Gastrocnemius medialis (tissue), 4 donors: ENCODE measurements around the gene ADAM19. TPM values are rescaled to one million over a fixed set of nuclear protein-coding genes. Genes with fewer than 3 reads are reported as not detected.

Experiments
- ATAC-seq, 2 donors: fragments of 150-250 bp; one replicate each; pipeline ENCODE4 v1.9.1; 2016
- DNase-seq, 2 donors: peaks; one replicate each; pipeline ENCODE4 v3.0.0-alpha.2; 2019
- H3K27ac ChIP-seq, 4 donors: fragments of 200-600 bp; sonication (generic); 1 replicate in 1 of 4; 2 replicates in 3 of 4; pipeline ENCODE4 v1.5.1; 2016 to 2018; ENCODE audit warnings: mild to moderate bottlenecking in 2 of 4, moderate library complexity in 1 of 4
- H3K27me3 ChIP-seq, 3 donors: fragments of 200-600 bp; sonication (generic) in 2 of 3; 1 replicate in 1 of 3; 2 replicates in 2 of 3; pipeline versions ENCODE4 v1.5.1 to v1.6.0; 2016 to 2019; ENCODE audit warnings: mild to moderate bottlenecking in 1 of 3, moderate library complexity in 1 of 3
- H3K36me3 ChIP-seq, 2 donors: fragments of 200-600 bp; sonication (generic) in 1 of 2; one replicate each; pipeline ENCODE4 v1.5.1; 2017 to 2018
- H3K4me1 ChIP-seq, 2 donors: fragments of 200-600 bp; sonication (generic) in 1 of 2; one replicate each; pipeline ENCODE4 v1.5.1; 2016 to 2017; ENCODE audit warnings: mild to moderate bottlenecking in 2 of 2
- H3K4me3 ChIP-seq, 4 donors: fragments of 200-600 bp; sonication (generic) in 3 of 4; 1 replicate in 1 of 4; 2 replicates in 3 of 4; pipeline ENCODE4 v1.5.1; 2016 to 2019; ENCODE audit warnings: mild to moderate bottlenecking in 2 of 4
- H3K9me3 ChIP-seq, 3 donors: fragments of 200-600 bp; sonication (generic) in 2 of 3; 1 replicate in 1 of 3; 2 replicates in 2 of 3; pipeline ENCODE4 v1.5.1; 2016 to 2019
- POLR2A ChIP-seq, 2 donors: fragments of 450-650 bp; IDR thresholded peaks; one replicate each; pipeline ENCODE4 v1.6.1; 2017; ENCODE audit warnings: antibody characterized with exemption in 2 of 2, mild to moderate bottlenecking in 2 of 2, moderate library complexity in 2 of 2
- in situ Hi-C, 4 donors: fragments of 200-750 bp; cut with MboI; loops; one replicate each; pipeline versions ENCODE4 v1.15.0 to v1.8.0; 2017; ENCODE audit warnings: low sequenced_read_pairs in 4 of 4
- intact Hi-C: fragments of 100-400 bp; cut with DNase I; formaldehyde crosslinking; loops from one replicate; pipeline ENCODE4 v1.15.1; 2023; ENCODE audit warnings: low total_unique reads
- total RNA-seq, 4 donors: library from RNA; depleted of rRNA; stranded (reverse); fragments of >200 nt; gene quantifications; one replicate each; pipeline versions ENCODE4 v1.1.0 to v1.2.3, GENCODE V29; 2016
- TF ChIP-seq, protein P1 (sequence below), 5 experiments: fragments of 450-650 bp in 3 of 5; fragments of 200-600 bp in 2 of 5; sonication (generic) in 2 of 5; IDR thresholded peaks in 4 of 5; conservative IDR thresholded peaks in 1 of 5; 1 replicate in 4 of 5; 2 replicates in 1 of 5; pipeline ENCODE4 v1.5.1; 2016 to 2019; ENCODE audit warnings: antibody characterized with exemption in 5 of 5, mild to moderate bottlenecking in 3 of 5, moderate library complexity in 3 of 5

Gene ADAM19
- total RNA-seq, 4 donors from 2014 or later: 0.39 to 0.97 (median 0.76) TPM

GRCh38 chr5:157476702-157477408, 98.7 kb downstream of the ADAM19 start:
- Histone ChIP-seq H3K9me3 (no peaks in the 10 kb centered on the region), H3K27me3 (no peaks in the 10 kb centered on the region), H3K27ac (no peak overlapping the region), H3K4me1 (peaks cover 0 to 12% of the 10 kb centered on the region in 2 donors), H3K4me3 (no peak overlapping the region), H3K36me3 (no peaks in the 10 kb centered on the region)
- in situ Hi-C loops (loop anchor here (5.0 to 10.0 kb wide), 5 partner anchors 45 to 222 kb away; no protein-coding TSS in a partner anchor), intact Hi-C loops (loop anchor here (1.0 to 5.0 kb wide), 3 partner anchors 46 to 148 kb away; no protein-coding TSS in a partner anchor)
- DNase-seq (no peak), ATAC-seq (peak; percentile 80 to 87)
- no peak for TF ChIP-seq POLR2A (IDR thresholded peaks at IDR 0.05)
- TF ChIP-seq, protein P1, sequence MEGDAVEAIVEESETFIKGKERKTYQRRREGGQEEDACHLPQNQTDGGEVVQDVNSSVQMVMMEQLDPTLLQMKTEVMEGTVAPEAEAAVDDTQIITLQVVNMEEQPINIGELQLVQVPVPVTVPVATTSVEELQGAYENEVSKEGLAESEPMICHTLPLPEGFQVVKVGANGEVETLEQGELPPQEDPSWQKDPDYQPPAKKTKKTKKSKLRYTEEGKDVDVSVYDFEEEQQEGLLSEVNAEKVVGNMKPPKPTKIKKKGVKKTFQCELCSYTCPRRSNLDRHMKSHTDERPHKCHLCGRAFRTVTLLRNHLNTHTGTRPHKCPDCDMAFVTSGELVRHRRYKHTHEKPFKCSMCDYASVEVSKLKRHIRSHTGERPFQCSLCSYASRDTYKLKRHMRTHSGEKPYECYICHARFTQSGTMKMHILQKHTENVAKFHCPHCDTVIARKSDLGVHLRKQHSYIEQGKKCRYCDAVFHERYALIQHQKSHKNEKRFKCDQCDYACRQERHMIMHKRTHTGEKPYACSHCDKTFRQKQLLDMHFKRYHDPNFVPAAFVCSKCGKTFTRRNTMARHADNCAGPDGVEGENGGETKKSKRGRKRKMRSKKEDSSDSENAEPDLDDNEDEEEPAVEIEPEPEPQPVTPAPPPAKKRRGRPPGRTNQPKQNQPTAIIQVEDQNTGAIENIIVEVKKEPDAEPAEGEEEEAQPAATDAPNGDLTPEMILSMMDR (IDR thresholded peaks at IDR 0.05 in 4 of 5, conservative IDR thresholded peaks at IDR 0.05 in 1 of 5): peak; percentile 60 to 73 (median 68)

- Histone ChIP-seq H3K4me3 (no peak overlapping the region), H3K9me3 (no peaks in the 10 kb centered on the region), H3K4me1 (peaks cover 6 to 12% of the 10 kb centered on the region in 2 donors), H3K27ac (no peak overlapping the region), H3K27me3 (no peaks in the 10 kb centered on the region), H3K36me3 (no peaks in the 10 kb centered on the region)
- TF ChIP-seq, protein P1 (IDR thresholded peaks at IDR 0.05 in 4 of 5, conservative IDR thresholded peaks at IDR 0.05 in 1 of 5): no peak
- no peak for TF ChIP-seq POLR2A (IDR thresholded peaks at IDR 0.05)
- no peak for DNase-seq
- intact Hi-C loops (loop anchor here (5.0 kb wide), 1 partner anchor 108 kb away; no protein-coding TSS in a partner anchor), in situ Hi-C loops (loop anchor here (5.0 to 10.0 kb wide), 5 partner anchors 43 to 221 kb away; no protein-coding TSS in a partner anchor)
- ATAC-seq: no peak
These were observed 100.1 kb downstream of the ADAM19 start for GRCh38 chr5:157475432-157475831.

DNA sequence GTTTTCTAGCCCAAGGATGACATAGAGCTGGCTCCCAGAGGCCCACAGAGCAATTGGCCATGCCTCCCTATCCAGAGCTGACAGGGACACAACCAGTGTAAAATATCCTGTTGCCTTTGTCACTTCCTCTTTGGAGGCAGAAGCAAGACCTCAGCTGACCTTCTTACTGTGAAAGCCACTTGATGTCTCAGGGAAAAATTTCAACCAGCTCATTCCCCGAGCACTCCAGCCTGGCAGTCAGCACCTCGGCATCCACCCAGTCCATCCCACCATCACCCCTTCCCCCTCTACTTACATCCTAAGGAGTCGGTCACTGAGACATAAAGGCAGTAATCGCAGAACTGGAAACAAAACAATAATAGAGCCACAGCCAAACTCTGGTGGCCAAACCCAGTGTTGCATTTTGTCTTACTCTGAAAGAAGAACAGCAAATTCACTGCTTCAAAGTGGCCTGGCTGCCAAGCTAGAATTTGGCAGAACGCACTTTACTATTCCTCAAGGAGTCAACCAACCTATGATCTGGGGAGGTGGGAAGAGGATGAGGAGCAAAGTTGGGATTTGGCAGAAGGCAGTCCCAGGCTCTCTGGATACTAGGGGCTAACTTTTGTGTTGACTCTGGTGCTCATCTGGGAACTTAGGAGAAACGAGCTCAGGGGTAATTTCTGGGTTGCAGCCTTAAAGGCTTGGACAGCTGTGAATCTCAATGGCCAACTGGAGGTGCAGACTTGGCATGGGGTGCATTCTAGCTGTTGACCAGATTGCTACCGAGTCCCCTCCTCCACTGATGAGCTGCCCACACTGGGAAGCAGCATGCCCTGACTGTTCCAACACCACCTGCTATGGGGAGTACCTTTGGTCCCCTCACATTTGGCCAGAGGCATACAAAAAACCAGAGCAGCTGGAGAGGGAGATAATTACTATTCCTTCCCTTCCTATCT, 101.9 kb downstream of the ADAM19 start:
- no peaks in the 10 kb centered on the region for H3K36me3 ChIP-seq
- no peaks in the 10 kb centered on the region for H3K27me3 ChIP-seq
- ATAC-seq (peak in 1 of 2 donors; percentile 26), DNase-seq (no peak)
- peaks cover 6 to 12% of the 10 kb centered on the region in 2 donors for H3K4me1 ChIP-seq
- in situ Hi-C loops: loop anchor here in 3 of 4 donors (10.0 kb wide), 3 partner anchors 139 to 219 kb away; no protein-coding TSS in a partner anchor
- TF ChIP-seq, protein P1 (IDR thresholded peaks at IDR 0.05 in 4 of 5, conservative IDR thresholded peaks at IDR 0.05 in 1 of 5): no peak
- no peak for TF ChIP-seq POLR2A (IDR thresholded peaks at IDR 0.05)
- no peak overlapping the region for H3K27ac ChIP-seq
- no peak overlapping the region for H3K4me3 ChIP-seq
- H3K9me3 ChIP-seq: no peaks in the 10 kb centered on the region
- intact Hi-C loops: no loop called here

GRCh38 chr5:157471709-157472108, 103.9 kb downstream of the ADAM19 start:
- no peaks in the 10 kb centered on the region for H3K36me3 ChIP-seq
- no peaks in the 10 kb centered on the region for H3K9me3 ChIP-seq
- no peak overlapping the region for H3K27ac ChIP-seq
- no peak overlapping the region for H3K4me3 ChIP-seq
- DNase-seq (no peak), ATAC-seq (no peak)
- no peaks in the 10 kb centered on the region for H3K27me3 ChIP-seq
- intact Hi-C loops: no loop called here
- peaks cover 6 to 12% of the 10 kb centered on the region in 2 donors for H3K4me1 ChIP-seq
- in situ Hi-C loops: loop anchor here in 3 of 4 donors (10.0 kb wide), 3 partner anchors 137 to 217 kb away; no protein-coding TSS in a partner anchor
- TF ChIP-seq POLR2A (IDR thresholded peaks at IDR 0.05): no peak
- TF ChIP-seq, protein P1 (IDR thresholded peaks at IDR 0.05 in 4 of 5, conservative IDR thresholded peaks at IDR 0.05 in 1 of 5): peak in 2 of 5 experiments; percentile 28 to 30
